GM21423 (cell line): ENCODE data around the gene CCNK.

Source experiments
- ATAC-seq: cut with Tn5 transposase; IDR thresholded peaks from one replicate; pipeline ENCODE4 v1.9.1; 2021; ENCODE audit warnings: mild to moderate bottlenecking, moderate library complexity; ENCODE audit not compliant: unreplicated experiment

The CCNK gene

GRCh38 chr14:99480917-99481744, at the start of gene CCNK:
TSS of gene CCNK (plus strand) at chr14:99481409. CDS start at chr14:99492678, 11,269 bp downstream.
- ATAC-seq: peak; percentile 87

- ATAC-seq: no peak
These were observed 49.2 kb upstream of the CCNK start for GRCh38 chr14:99431986-99432385.

- ATAC-seq: no peak
These were observed 48.7 kb upstream of the CCNK start for GRCh38 chr14:99432485-99432884.

GRCh38 chr14:99435327-99435726, 45.9 kb upstream of the CCNK start:
- no peak for ATAC-seq

- no peak for ATAC-seq
These were observed 44.7 kb upstream of the CCNK start for GRCh38 chr14:99436247-99437180.

- ATAC-seq: no peak
These were observed 43.5 kb upstream of the CCNK start for GRCh38 chr14:99437706-99438105.

GRCh38 chr14:99440278-99440677, 40.9 kb upstream of the CCNK start:
- no peak for ATAC-seq

- ATAC-seq: no peak
These were observed 39.9 kb upstream of the CCNK start for GRCh38 chr14:99441157-99441870.

GRCh38 chr14:99441918-99442317, 39.3 kb upstream of the CCNK start:
- ATAC-seq: no peak

GRCh38 chr14:99445931-99446330, 35.3 kb upstream of the CCNK start:
- no peak for ATAC-seq

- ATAC-seq: no peak
These were observed 33.5 kb upstream of the CCNK start for GRCh38 chr14:99447739-99448138.

GRCh38 chr14:99450266-99450665, 30.9 kb upstream of the CCNK start:
- ATAC-seq: no peak

GRCh38 chr14:99451234-99451633, 30.0 kb upstream of the CCNK start:
- ATAC-seq: no peak

GRCh38 chr14:99452968-99453367, 28.2 kb upstream of the CCNK start:
- ATAC-seq: no peak

- ATAC-seq: no peak
These were observed 27.0 kb upstream of the CCNK start for GRCh38 chr14:99454246-99454645.

GRCh38 chr14:99459481-99460100, 21.6 kb upstream of the CCNK start:
- no peak for ATAC-seq

- no peak for ATAC-seq
These were observed 20.4 kb upstream of the CCNK start for GRCh38 chr14:99460793-99461192.

- ATAC-seq: no peak
These were observed 19.7 kb upstream of the CCNK start for GRCh38 chr14:99461411-99462085.

- ATAC-seq: no peak
These were observed 19.0 kb upstream of the CCNK start for GRCh38 chr14:99462210-99462609.

GRCh38 chr14:99463974-99464373, 17.2 kb upstream of the CCNK start:
- ATAC-seq: no peak
